AG04449 (cell line): ENCODE measurements around the gene GPR139.

ENCODE experiments used
- CTCF ChIA-PET: fragments of 350-600 bp; formaldehyde crosslinking; extraction: SDS; loops from one replicate; lab custom pipeline; 2021; ENCODE audit warnings: antibody characterized with exemption; lab: Yijun Ruan, JAX
- POLR2A ChIA-PET: fragments of 400-600, 350-600 bp; formaldehyde crosslinking; extraction: SDS; loops from one replicate; lab custom pipeline; 2020; ENCODE audit warnings: antibody characterized with exemption, inconsistent platforms; lab: Yijun Ruan, JAX
- DNase-seq: peaks from one replicate; pipeline ENCODE4 v3.0.0-alpha.2; 2010; ENCODE audit warnings: low read depth, low spot score
- H3K4me3 ChIP-seq: 2 replicates; pipeline ENCODE4 v1.5.1; 2011; ENCODE audit warnings: low read depth, mild to moderate bottlenecking, control low read depth, low read length
- TF ChIP-seq, protein P1 (sequence below): IDR thresholded peaks from one replicate; pipeline ENCODE4 v1.5.1; 2011; ENCODE audit warnings: mild to moderate bottlenecking, moderate library complexity, low read length, control low read depth, inconsistent platforms; ENCODE audit not compliant: insufficient read depth; ENCODE audit errors: missing control alignments

GPR139 gene

DNA sequence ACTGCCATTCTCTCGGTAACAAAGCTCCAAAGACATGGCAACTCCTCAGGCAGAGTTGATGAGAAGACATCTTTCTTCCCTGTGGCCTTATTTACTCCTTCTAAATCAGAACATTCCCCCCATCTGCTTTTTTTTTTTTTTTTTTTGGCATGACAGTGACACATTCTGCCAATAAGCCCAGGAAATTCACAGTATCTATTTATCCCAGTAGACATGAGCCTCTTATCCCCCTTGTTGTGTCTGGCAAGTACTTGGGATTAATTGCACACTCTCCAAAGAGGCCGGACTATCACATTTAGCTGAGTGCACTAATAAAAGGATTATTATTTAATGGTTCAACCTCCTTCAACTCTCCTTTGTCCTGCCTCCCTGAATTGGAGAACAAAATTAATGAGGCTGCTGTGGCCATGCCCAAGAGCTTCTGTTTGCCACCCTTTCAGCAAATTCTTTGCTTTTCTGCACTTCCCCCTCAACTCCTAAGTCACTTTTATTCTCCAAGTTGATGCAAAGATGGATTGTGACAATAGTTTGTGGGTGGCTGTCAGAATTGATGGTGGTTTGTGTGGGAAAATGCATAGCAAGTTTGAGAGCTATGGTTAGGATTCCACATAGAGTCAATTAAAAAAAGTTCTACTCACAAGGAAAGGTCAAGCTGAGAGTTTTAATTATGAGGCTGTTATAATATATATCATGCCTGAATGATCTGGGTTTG is 47.2 kb downstream of the GPR139 start:
- ChIA-PET CTCF (no interaction called here), POLR2A (no interaction called here)
- no peak overlapping the region for H3K4me3 ChIP-seq
- no peak for DNase-seq
- TF ChIP-seq, protein P1, sequence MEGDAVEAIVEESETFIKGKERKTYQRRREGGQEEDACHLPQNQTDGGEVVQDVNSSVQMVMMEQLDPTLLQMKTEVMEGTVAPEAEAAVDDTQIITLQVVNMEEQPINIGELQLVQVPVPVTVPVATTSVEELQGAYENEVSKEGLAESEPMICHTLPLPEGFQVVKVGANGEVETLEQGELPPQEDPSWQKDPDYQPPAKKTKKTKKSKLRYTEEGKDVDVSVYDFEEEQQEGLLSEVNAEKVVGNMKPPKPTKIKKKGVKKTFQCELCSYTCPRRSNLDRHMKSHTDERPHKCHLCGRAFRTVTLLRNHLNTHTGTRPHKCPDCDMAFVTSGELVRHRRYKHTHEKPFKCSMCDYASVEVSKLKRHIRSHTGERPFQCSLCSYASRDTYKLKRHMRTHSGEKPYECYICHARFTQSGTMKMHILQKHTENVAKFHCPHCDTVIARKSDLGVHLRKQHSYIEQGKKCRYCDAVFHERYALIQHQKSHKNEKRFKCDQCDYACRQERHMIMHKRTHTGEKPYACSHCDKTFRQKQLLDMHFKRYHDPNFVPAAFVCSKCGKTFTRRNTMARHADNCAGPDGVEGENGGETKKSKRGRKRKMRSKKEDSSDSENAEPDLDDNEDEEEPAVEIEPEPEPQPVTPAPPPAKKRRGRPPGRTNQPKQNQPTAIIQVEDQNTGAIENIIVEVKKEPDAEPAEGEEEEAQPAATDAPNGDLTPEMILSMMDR = no peak

DNA sequence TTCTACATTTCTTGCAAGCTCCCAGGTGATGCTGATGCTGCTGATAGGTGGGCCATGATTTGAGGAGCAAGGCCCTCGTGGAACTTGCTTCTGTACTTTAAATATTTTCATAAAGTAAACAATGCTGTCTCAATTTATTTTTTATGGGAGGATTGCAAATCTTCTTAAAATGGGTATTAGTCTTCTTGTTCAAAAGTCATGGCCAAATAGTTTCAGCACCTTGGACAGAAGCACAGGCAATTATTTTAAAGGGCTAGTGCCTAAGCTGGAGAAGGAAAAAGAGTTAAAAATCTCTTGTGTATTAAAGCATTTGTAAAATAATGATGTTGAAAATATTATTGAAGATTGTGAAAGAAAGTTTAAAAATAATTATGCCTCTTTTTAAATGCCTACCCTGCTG is 50.5 kb downstream of the GPR139 start:
- ChIA-PET POLR2A (no interaction called here), CTCF (no interaction called here)
- DNase-seq = no peak
- H3K4me3 ChIP-seq = no peak overlapping the region
- TF ChIP-seq, protein P1 = no peak

DNA sequence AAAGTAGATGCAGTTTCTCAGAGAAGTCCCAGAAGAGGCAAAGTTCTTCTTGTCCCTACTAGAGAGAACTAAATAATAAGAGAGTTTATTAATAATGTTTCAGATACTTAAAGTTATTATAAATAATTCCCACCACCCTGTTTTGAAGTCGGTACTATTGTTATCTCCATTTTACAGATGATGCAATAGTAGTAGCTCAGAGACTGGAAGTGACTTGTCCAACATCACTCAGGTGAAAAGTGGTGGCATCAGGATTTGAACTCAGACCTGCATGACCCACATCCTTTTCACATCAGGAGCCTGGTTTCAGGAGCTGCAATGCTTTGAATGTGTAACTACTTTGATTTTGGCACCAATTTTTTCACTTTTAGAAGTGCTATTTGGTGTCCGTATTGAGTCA is 52.7 kb downstream of the GPR139 start:
- POLR2A ChIA-PET = no interaction called here
- TF ChIP-seq, protein P1 = no peak
- H3K4me3 ChIP-seq = no peak overlapping the region
- CTCF ChIA-PET = no interaction called here
- no peak for DNase-seq

DNA sequence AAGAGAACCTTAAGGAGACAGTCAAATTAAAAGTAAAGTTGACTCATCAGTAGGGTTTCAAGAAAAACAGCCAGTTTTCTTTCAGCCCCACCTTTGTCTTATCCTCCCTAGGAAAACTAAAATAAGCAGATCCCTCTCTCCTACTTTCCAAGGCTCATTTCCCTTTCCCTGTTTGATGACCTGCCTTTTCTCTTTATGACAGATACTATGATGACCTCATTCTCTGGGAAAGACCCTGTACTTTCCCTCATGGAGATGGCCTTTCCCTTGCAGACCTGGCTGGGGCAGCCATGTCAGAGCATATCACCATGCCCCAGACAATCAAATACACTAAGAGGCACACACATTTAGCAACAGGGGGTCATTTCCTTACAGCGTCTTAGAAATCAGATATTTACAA is 53.6 kb downstream of the GPR139 start:
- CTCF ChIA-PET = no interaction called here
- TF ChIP-seq, protein P1 = no peak
- POLR2A ChIA-PET = no interaction called here
- no peak overlapping the region for H3K4me3 ChIP-seq
- DNase-seq = no peak

DNA sequence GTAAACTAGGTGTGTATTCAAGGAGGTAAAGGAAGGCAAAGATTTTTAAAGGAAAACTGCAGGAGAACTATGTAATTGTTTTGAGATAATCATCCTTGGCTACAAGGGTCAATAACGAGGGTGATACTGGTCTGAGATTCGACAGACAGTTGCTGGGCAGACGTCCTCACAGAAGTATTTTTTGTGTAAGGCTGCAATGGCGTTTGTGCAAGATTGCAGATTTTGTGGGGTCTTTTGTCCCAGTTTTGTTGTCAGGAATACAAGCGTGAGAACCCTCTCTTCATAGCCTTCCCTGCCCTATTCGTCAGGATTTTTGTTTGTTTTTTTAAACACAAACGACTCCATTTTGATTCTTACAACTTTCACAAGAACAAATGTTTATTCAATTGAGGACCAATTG is 57.5 kb downstream of the GPR139 start:
- no peak for DNase-seq
- TF ChIP-seq, protein P1 = no peak
- ChIA-PET CTCF (no interaction called here), POLR2A (no interaction called here)
- no peak overlapping the region for H3K4me3 ChIP-seq

DNA sequence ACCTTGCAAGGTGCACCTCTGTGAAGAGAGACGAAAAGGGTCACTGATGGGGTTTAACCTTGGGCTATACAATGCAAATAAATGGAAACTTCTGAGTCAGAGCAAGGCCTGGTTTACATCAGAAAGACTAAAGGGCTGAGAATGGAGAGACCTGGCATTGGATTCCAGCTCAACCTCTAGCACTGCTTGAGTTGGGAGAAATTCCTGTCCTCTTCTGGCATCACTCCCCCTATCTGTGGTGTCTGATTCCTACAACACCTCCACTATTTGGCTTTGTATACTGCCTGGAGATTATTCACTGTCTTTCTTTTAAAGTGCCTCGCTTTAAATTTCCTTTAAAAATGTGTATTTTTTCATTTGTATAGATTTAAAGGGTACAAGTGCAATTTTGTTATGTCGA is 68.8 kb downstream of the GPR139 start:
- H3K4me3 ChIP-seq = no peak overlapping the region
- DNase-seq = no peak
- TF ChIP-seq, protein P1 = no peak
- POLR2A ChIA-PET = no interaction called here
- CTCF ChIA-PET = no interaction called here
